Measurements from ENCODE around the gene NUDT4.

- TF ChIP-seq, protein P1, sequence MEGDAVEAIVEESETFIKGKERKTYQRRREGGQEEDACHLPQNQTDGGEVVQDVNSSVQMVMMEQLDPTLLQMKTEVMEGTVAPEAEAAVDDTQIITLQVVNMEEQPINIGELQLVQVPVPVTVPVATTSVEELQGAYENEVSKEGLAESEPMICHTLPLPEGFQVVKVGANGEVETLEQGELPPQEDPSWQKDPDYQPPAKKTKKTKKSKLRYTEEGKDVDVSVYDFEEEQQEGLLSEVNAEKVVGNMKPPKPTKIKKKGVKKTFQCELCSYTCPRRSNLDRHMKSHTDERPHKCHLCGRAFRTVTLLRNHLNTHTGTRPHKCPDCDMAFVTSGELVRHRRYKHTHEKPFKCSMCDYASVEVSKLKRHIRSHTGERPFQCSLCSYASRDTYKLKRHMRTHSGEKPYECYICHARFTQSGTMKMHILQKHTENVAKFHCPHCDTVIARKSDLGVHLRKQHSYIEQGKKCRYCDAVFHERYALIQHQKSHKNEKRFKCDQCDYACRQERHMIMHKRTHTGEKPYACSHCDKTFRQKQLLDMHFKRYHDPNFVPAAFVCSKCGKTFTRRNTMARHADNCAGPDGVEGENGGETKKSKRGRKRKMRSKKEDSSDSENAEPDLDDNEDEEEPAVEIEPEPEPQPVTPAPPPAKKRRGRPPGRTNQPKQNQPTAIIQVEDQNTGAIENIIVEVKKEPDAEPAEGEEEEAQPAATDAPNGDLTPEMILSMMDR (conservative IDR thresholded peaks at IDR 0.05; ENCODE audit: low read depth, low read length), result no peak
- TF ChIP-seq EZH2 (IDR thresholded peaks at IDR 0.05; ENCODE audit: borderline replicate concordance, low read depth, low read length, poor library complexity, severe bottlenecking), result no peak
These were observed 15.7 kb downstream of the NUDT4 start for GRCh38 chr12:93393425-93393824.
